ENCODE results near the gene STARD7. TPM values are rescaled to one million over a fixed set of nuclear protein-coding genes. Genes with fewer than 3 reads are reported as not detected.
A peak's percentile ranks its signal among the peaks of the same experiment; 100 is the strongest.
"Not testable (repeated sequence)": the region's sequence is repeated elsewhere in the genome, so short reads cannot be mapped to it uniquely, and the experiment has no call there.

STARD7 gene
- total RNA-seq, 2 experiments from 2014 or later: 126 to 128 TPM

DNA sequence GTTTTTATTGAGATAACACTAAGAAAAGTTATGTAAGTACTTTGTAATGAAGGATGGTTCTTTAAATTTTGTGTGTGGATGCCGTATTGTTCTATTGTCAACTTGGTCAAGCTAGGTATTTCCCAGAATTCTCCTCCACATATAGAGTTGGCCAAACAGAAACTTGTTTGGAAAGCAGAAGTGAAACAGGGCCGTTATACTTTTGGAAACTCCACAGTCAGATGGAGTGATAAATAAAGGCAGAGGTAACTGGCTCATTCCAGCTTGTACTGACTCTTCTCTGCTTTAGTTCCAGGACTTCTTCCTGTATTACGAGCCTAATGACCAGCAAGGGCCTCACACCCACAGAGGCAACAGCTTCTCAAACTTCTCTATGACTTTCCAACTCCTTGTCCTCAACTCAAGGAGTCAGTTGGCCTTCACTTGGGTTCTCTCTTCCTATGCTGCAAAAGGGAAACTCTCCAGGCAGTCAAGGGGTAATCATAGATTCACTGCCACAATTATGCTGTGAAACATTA, 16.4 kb upstream of the STARD7 start:
- Mint-ChIP-seq H3K4me1 (peaks cover 9% of the 10 kb centered on the region), H3K4me3 (no peak overlapping the region), H3K9me3 (no peaks in the 10 kb centered on the region), H3K27ac (no peak overlapping the region), H3K36me3 (ENCODE audit: low read depth) (no peaks in the 10 kb centered on the region), H3K27me3 (no peaks in the 10 kb centered on the region)
- POLR2A ChIA-PET: no interaction called here
- no peak for DNase-seq
- CTCF ChIA-PET: interaction anchor here (0.6 to 1.1 kb wide), 3 partner anchors 20 to 306 kb away, joined by 3 to 5 read pairs (median 3); no protein-coding TSS in a partner anchor

DNA sequence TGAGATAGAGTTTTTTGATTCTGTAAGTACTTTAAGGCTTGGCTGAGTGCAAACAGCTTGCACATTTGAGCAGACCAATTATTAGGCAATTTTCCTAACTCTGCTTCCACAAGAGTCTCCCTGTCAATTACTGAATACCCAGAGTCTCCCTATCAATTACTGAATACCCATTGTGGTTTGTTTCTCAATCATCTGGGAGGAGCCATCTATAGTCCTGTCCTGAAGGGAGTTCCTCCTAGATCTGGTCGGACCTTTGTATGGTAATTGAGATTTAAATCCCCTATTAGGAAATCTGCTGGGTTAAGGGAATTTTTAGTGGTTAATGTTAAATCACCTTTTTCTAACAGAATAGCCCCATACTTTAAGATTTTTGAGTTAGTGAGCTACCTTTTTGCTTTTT, 12.5 kb upstream of the STARD7 start:
- H3K9me3 Mint-ChIP-seq; H3K27ac Mint-ChIP-seq; H3K4me1 Mint-ChIP-seq; H3K36me3 Mint-ChIP-seq (ENCODE audit: low read depth); POLR2A ChIA-PET; H3K4me3 Mint-ChIP-seq; DNase-seq; H3K27me3 Mint-ChIP-seq: not testable (repeated sequence)
- CTCF ChIA-PET: interaction anchor here (1.4 kb wide), 1 partner anchor 12 kb away, joined by 3 read pairs; the partner anchor contains the start of gene STARD7

- H3K36me3 Mint-ChIP-seq (ENCODE audit: low read depth); H3K4me3 Mint-ChIP-seq; H3K9me3 Mint-ChIP-seq; H3K27me3 Mint-ChIP-seq; H3K4me1 Mint-ChIP-seq; CTCF ChIA-PET; POLR2A ChIA-PET; H3K27ac Mint-ChIP-seq; DNase-seq: not testable (repeated sequence)
Measured at GRCh38 chr2:96219959-96220358, 11.3 kb upstream of the STARD7 start.

DNA sequence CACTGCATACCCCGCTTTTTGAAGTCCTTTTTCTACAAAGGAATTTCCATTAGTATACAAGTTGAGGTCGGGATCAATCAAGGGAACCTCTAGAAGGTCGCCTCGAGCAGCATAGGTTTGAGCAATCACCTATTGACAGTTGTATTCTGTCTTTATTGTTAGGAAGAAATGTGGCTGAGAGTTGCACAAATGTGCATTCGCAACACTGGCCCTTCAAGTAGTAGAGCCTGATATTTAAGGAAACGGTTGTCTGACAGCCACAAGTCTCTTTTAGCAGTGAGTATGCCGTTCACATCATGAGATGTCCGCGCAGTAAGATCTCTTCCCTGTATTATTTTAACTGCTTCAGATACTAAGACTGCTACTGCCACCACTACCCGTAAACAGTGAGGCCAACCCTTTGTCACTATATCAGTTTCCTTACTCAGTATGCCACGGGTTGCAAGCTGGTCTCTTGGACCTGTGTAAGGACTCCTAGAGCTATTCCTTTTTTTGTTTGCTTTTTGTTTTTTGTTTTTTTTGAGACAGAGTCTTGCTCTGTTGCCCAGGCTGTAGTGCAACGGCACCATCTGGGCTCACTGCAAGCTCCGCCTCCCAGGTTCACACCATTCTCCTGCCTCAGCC, 10.0 kb upstream of the STARD7 start:
- H3K4me3 Mint-ChIP-seq: no peak overlapping the region
- POLR2A ChIA-PET: no interaction called here
- CTCF ChIA-PET: interaction anchor here (1.0 to 1.5 kb wide), 2 partner anchors 10 to 102 kb away, joined by 4 to 5 read pairs; partner anchors contain the start of gene STARD7
- H3K36me3 Mint-ChIP-seq (ENCODE audit: low read depth): no peaks in the 10 kb centered on the region
- H3K27me3 Mint-ChIP-seq: no peaks in the 10 kb centered on the region
- H3K9me3 Mint-ChIP-seq: no peaks in the 10 kb centered on the region
- no peak for DNase-seq
- H3K27ac Mint-ChIP-seq: no peak overlapping the region
- no peaks in the 10 kb centered on the region for H3K4me1 Mint-ChIP-seq

GRCh38 chr2:96214554-96214953, 5.9 kb upstream of the STARD7 start:
- H3K27me3 Mint-ChIP-seq: no peaks in the 10 kb centered on the region
- ChIA-PET POLR2A (no interaction called here), CTCF (no interaction called here)

GRCh38 chr2:96213379-96213778, 4.8 kb upstream of the STARD7 start:
- POLR2A ChIA-PET: interaction anchor here (1.1 kb wide), 1 partner anchor 14 kb away, joined by 3 read pairs; no protein-coding TSS in a partner anchor
- H3K27me3 Mint-ChIP-seq: no peaks in the 10 kb centered on the region
- CTCF ChIA-PET: interaction anchor here (0.7 to 1.5 kb wide), 2 partner anchors 29 to 48 kb away, joined by 3 to 4 read pairs; no protein-coding TSS in a partner anchor
- no peaks in the 10 kb centered on the region for H3K36me3 Mint-ChIP-seq (ENCODE audit: low read depth)
- no peaks in the 10 kb centered on the region for H3K9me3 Mint-ChIP-seq
- H3K27ac Mint-ChIP-seq: no peak overlapping the region
- DNase-seq: no peak
- H3K4me3 Mint-ChIP-seq: no peak overlapping the region
- H3K4me1 Mint-ChIP-seq: peaks cover 14% of the 10 kb centered on the region

More at GRCh38 chr2:96214554-96214953, 5.9 kb upstream of the STARD7 start:
- Mint-ChIP-seq H3K27ac (no peak overlapping the region), H3K9me3 (no peaks in the 10 kb centered on the region), H3K4me1 (peaks cover 10% of the 10 kb centered on the region), H3K4me3 (no peak overlapping the region), H3K36me3 (ENCODE audit: low read depth) (no peaks in the 10 kb centered on the region)
- DNase-seq: no peak

- H3K36me3 Mint-ChIP-seq (ENCODE audit: low read depth): peaks cover 4% of the 10 kb centered on the region
- no peak for DNase-seq
- H3K27me3 Mint-ChIP-seq: no peaks in the 10 kb centered on the region
- no peak overlapping the region for H3K27ac Mint-ChIP-seq
- H3K9me3 Mint-ChIP-seq: no peaks in the 10 kb centered on the region
- ChIA-PET POLR2A (interaction anchor here (1.1 kb wide), 1 partner anchor 15 kb away, joined by 3 read pairs; no protein-coding TSS in a partner anchor), CTCF (no interaction called here)
- H3K4me3 Mint-ChIP-seq: no peak overlapping the region
- H3K4me1 Mint-ChIP-seq: peaks cover 19% of the 10 kb centered on the region
Measured at GRCh38 chr2:96212339-96212738, 3.7 kb upstream of the STARD7 start.

- Mint-ChIP-seq H3K27ac (peak overlapping the region; percentile 54), H3K36me3 (ENCODE audit: low read depth) (peaks cover 23% of the 10 kb centered on the region), H3K27me3 (no peaks in the 10 kb centered on the region), H3K9me3 (no peaks in the 10 kb centered on the region), H3K4me1 (peaks cover 43% of the 10 kb centered on the region), H3K4me3 (peak overlapping the region; percentile 96)
- DNase-seq: no peak
- POLR2A ChIA-PET: no interaction called here
- CTCF ChIA-PET: interaction anchor here (1.2 kb wide), 1 partner anchor 71 kb away, joined by 4 read pairs; the partner anchor contains the start of gene ASTL
Measured at GRCh38 chr2:96209729-96210085, 1.1 kb upstream of the STARD7 start.

GRCh38 chr2:96209011-96209728, 543 bp upstream of the STARD7 start:
- ChIA-PET POLR2A (interaction anchor here (1.1 kb wide), 1 partner anchor 33 kb away, joined by 4 read pairs; no protein-coding TSS in a partner anchor), CTCF (interaction anchor here (0.9 to 1.7 kb wide), 10 partner anchors 9 to 198 kb away, joined by 3 to 9 read pairs (median 4); partner anchors contain the start of genes ASTL and CIAO1)
- H3K36me3 Mint-ChIP-seq (ENCODE audit: low read depth): peaks cover 23% of the 10 kb centered on the region
- no peaks in the 10 kb centered on the region for H3K9me3 Mint-ChIP-seq
- H3K27ac Mint-ChIP-seq: peak overlapping the region; percentile 90
- DNase-seq: no peak
- peaks cover 48% of the 10 kb centered on the region for H3K4me1 Mint-ChIP-seq
- H3K27me3 Mint-ChIP-seq: no peaks in the 10 kb centered on the region
- H3K4me3 Mint-ChIP-seq: peak overlapping the region; percentile 96

DNA sequence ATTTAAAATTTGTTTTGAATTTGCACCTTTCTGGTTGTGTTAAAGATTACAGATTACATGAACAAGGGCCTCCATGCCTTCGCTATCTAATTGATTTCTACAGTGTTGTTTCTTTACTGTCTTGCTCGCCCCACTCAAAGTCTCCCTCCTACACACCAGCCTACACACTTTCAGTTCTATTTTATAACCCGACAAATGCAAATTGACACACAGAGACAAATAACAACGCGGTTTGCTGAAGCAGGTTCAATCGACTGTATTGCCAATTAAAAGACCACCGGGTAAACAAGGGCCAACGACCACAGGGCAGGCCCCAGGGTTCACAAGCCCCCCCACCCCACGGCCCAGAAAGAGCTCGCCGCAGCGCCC, 869 bp downstream of the STARD7 start:
- Mint-ChIP-seq H3K9me3 (no peaks in the 10 kb centered on the region), H3K27me3 (no peaks in the 10 kb centered on the region), H3K36me3 (ENCODE audit: low read depth) (peaks cover 33% of the 10 kb centered on the region), H3K4me3 (peak overlapping the region; percentile 96), H3K4me1 (peaks cover 62% of the 10 kb centered on the region), H3K27ac (peak overlapping the region; percentile 91)
- no peak for DNase-seq
- CTCF ChIA-PET: interaction anchor here (0.8 to 1.7 kb wide), 7 partner anchors 11 to 74 kb away, joined by 4 to 9 read pairs (median 5); partner anchors contain the start of gene CIAO1
- POLR2A ChIA-PET: interaction anchor here (0.7 to 0.8 kb wide), 3 partner anchors 23 to 59 kb away, joined by 3 read pairs; no protein-coding TSS in a partner anchor

DNA sequence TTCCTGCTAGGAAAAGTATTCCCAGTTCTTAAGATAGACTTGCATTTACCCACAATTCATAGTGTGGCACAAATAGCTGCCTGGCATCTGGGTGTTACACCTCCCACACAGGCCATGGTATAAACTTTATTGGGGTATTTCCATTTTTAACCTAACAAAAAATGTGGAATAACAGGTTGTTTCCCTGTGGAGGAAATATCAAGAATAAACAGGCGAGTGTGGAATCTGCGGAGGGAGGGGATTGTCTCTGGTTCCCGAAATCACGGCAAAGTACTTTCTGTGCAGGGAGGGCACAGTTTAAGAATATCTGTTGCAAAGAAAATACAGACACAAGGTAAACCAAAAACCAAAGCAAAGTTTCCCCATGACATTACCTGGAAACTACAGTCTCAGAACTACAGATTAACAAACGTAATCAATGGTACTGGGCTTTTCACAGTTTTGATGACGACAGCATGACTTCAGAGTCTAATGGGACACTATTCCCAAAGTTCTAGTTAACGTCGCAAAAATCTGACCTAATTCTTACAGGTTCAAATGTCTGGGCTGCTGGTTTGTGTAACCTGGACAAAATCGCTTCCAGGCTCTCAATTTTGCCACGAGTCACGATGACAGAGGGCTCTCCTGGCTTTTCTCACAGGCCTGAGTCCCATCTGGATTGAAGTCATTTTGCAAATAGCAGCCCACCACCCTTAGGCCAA, 1.4 kb downstream of the STARD7 start:
- no peak for DNase-seq
- ChIA-PET CTCF (interaction anchor here (1.1 to 1.2 kb wide), 2 partner anchors 15 to 215 kb away, joined by 4 to 5 read pairs; no protein-coding TSS in a partner anchor), POLR2A (no interaction called here)
- peak overlapping the region; percentile 91 for H3K27ac Mint-ChIP-seq
- H3K27me3 Mint-ChIP-seq: no peaks in the 10 kb centered on the region
- peaks cover 67% of the 10 kb centered on the region for H3K4me1 Mint-ChIP-seq
- peak overlapping the region; percentile 96 for H3K4me3 Mint-ChIP-seq
- H3K36me3 Mint-ChIP-seq (ENCODE audit: low read depth): peaks cover 33% of the 10 kb centered on the region
- H3K9me3 Mint-ChIP-seq: no peaks in the 10 kb centered on the region

GRCh38 chr2:96205888-96206287, 2.7 kb downstream of the STARD7 start:
- Mint-ChIP-seq H3K4me3 (peak overlapping the region; percentile 59), H3K36me3 (ENCODE audit: low read depth) (peaks cover 33% of the 10 kb centered on the region), H3K27ac (peak overlapping the region; percentile 54), H3K9me3 (no peaks in the 10 kb centered on the region), H3K27me3 (no peaks in the 10 kb centered on the region), H3K4me1 (peaks cover 70% of the 10 kb centered on the region)
- CTCF ChIA-PET: interaction anchor here (0.6 to 0.7 kb wide), 2 partner anchors 19 to 27 kb away, joined by 3 read pairs; no protein-coding TSS in a partner anchor
- no peak for DNase-seq
- POLR2A ChIA-PET: no interaction called here
